ENCODE data around the gene PARVB. TPM values are rescaled to one million over a fixed set of nuclear protein-coding genes. Genes with fewer than 3 reads are reported as not detected.

The PARVB gene
- polyA plus RNA-seq, 1 experiment, result 49.5 TPM

GRCh38 chr22:44042249-44043218, 18.4 kb downstream of the PARVB start:
- no peak overlapping the region for H3K27ac ChIP-seq (ENCODE audit: low read depth, low read length)
- no peaks in the 10 kb centered on the region for H3K27me3 ChIP-seq (ENCODE audit: control insufficient read depth, insufficient read depth, low read length)
- TF ChIP-seq CTCF (IDR thresholded peaks at IDR 0.05; ENCODE audit: low read depth, low read length), result no peak
- DNase-seq (ENCODE audit: low read depth, low spot score), result peak; percentile 23
- no peak overlapping the region for H3K4me3 ChIP-seq (ENCODE audit: low read depth, low read length)
- CTCF ChIA-PET, result interaction anchor here (1.8 kb wide), 1 partner anchor 39 kb away, joined by 5 read pairs; no protein-coding TSS in a partner anchor
- H3K9me3 ChIP-seq (ENCODE audit: control insufficient read depth, insufficient read depth, low read length), result peaks cover 3% of the 10 kb centered on the region
- POLR2A ChIA-PET, result interaction anchor here (0.5 kb wide), 1 partner anchor 624 kb away, joined by 9 read pairs; no protein-coding TSS in a partner anchor

- no peak overlapping the region for H3K4me3 ChIP-seq (ENCODE audit: low read depth, low read length)
- H3K27ac ChIP-seq (ENCODE audit: low read depth, low read length), result no peak overlapping the region
- DNase-seq (ENCODE audit: low read depth, low spot score), result no peak
- CTCF ChIA-PET, result no interaction called here
- POLR2A ChIA-PET, result no interaction called here
- no peak for TF ChIP-seq CTCF (IDR thresholded peaks at IDR 0.05; ENCODE audit: low read depth, low read length)
- no peaks in the 10 kb centered on the region for H3K27me3 ChIP-seq (ENCODE audit: control insufficient read depth, insufficient read depth, low read length)
- H3K9me3 ChIP-seq (ENCODE audit: control insufficient read depth, insufficient read depth, low read length), result peaks cover 3% of the 10 kb centered on the region
These were observed 21.0 kb downstream of the PARVB start for GRCh38 chr22:44045145-44045544.

GRCh38 chr22:44046485-44047141, 22.5 kb downstream of the PARVB start:
- ChIA-PET POLR2A (no interaction called here), CTCF (no interaction called here)

GRCh38 chr22:44047891-44048301, 23.8 kb downstream of the PARVB start:
- no peak for DNase-seq (ENCODE audit: low read depth, low spot score)
- ChIA-PET POLR2A (no interaction called here), CTCF (no interaction called here)
- Histone ChIP-seq H3K27me3 (ENCODE audit: control insufficient read depth, insufficient read depth, low read length) (no peaks in the 10 kb centered on the region), H3K27ac (ENCODE audit: low read depth, low read length) (no peak overlapping the region), H3K4me3 (ENCODE audit: low read depth, low read length) (no peak overlapping the region), H3K9me3 (ENCODE audit: control insufficient read depth, insufficient read depth, low read length) (no peaks in the 10 kb centered on the region)
- TF ChIP-seq CTCF (IDR thresholded peaks at IDR 0.05; ENCODE audit: low read depth, low read length), result no peak

More at GRCh38 chr22:44046485-44047141, 22.5 kb downstream of the PARVB start:
- Histone ChIP-seq H3K27ac (ENCODE audit: low read depth, low read length) (no peak overlapping the region), H3K4me3 (ENCODE audit: low read depth, low read length) (no peak overlapping the region), H3K9me3 (ENCODE audit: control insufficient read depth, insufficient read depth, low read length) (no peaks in the 10 kb centered on the region), H3K27me3 (ENCODE audit: control insufficient read depth, insufficient read depth, low read length) (no peaks in the 10 kb centered on the region)
- no peak for DNase-seq (ENCODE audit: low read depth, low spot score)
- no peak for TF ChIP-seq CTCF (IDR thresholded peaks at IDR 0.05; ENCODE audit: low read depth, low read length)

Data from AG04450 (cell line).